GM21526 (cell line): ENCODE results near the gene SMCP.

Experiments used
- ATAC-seq: cut with Tn5 transposase; IDR thresholded peaks from one replicate; pipeline ENCODE4 v1.9.1; 2021; ENCODE audit warnings: moderate library complexity; ENCODE audit not compliant: unreplicated experiment, low FRiP score

The SMCP gene, protein sequence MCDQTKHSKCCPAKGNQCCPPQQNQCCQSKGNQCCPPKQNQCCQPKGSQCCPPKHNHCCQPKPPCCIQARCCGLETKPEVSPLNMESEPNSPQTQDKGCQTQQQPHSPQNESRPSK

DNA sequence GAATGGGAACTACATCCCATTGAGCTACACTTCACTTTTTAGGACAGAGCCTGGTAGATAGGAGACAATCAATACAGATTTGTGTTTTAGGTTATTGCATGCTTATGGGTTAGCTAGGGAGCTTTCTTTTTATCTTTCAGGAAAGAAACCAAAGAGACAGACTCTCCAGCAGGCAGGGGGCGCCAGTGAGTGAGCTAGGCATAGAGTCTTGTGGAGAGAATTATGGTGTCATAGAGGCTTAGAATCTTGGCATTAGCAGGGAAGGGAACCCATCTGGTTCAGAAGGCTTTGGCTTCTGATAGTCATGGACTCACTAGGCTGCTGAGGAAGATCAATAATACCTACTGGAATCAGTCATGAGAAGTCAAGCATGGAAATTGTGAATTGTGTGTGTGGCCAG is at the start of gene SMCP:
SMCP (plus strand) TSS at position 281 of the 400 bp plus-strand sequence. CDS start 6,101 bp downstream, outside the sequence.
- ATAC-seq: no peak

DNA sequence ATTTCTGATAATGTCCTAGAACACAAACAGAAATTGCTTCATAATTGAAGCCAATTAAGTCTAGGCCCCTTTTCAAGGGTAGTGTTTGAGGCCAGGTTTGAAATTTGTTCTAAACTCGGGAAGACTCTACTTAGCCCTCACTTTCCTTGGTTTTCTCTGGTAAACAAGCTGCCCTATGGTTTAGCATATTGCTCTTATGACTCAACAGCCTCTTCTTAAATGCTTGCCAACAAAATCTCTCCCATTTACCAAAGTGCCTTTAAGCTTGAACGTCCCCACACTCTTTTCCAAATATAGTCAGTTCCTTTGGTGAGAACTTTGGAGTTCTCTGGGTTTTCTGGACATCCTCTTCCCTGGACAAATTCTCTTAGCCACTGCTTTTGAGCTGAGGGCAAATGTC is 41.3 kb upstream of the SMCP start:
- ATAC-seq: no peak

DNA sequence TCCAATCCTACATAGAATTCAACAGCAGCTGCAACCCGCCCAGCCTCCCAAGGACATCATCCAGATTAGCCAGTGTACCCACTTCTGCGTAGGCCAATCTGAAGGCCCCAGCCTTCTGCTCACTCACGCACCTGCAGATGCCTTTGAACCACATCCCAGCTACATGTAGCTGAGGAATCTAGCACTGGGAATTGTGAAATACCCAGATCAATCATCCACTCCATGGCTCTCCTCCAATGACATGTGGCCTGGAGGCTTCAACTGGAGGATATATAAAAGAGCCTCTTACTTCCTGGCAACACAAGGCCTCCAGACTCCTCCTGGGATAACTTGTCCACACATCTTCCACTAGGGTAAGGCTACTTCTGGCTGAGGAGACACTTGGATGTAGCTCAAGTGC is 35.6 kb upstream of the SMCP start, which contains the start of gene LCE6A:
LCE6A (plus strand) TSS at position 301 of the 400 bp plus-strand sequence. CDS start 665 bp downstream, outside the sequence.
- ATAC-seq: no peak

- ATAC-seq: no peak
Measured at GRCh38 chr1:152855661-152856060, 22.5 kb upstream of the SMCP start.

DNA sequence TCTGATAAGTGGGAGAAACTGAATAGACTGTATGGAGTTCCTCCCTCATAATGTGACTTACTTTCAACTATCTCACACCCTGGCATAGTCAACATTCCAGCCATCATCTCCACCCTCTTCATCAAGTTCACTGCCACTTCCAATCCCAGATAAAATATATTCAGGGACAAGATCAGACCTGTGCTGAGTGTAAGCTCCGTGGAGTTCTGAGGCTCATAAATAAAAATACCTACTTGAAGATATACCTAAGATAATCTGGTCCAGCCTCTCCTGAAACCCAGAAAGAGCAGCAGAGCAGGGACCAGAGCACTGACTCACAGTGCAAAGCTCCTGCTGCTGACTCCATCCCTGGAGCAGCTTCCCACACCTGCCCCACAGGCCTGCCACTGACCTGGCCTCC is 20.1 kb upstream of the SMCP start:
- ATAC-seq: no peak

DNA sequence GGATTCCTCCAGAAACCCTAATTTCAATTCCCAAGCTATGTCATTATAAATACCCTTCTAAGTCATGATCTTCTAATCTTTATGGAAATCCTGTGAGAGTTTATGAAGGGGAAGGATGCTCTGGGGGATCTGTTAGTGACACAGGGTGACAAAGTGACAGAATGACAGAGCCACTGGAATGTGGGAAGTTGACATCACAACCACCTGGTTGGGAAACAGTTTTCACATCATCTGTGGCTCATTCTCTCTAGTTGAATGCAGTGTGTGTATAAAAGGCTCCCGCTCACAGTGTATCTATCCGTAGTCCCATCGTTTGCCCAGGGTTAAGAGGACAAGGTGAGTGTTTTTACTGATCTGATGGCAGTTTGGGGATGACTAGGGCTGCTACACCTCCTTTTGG is 18.4 kb upstream of the SMCP start, which contains the start of gene LCE7A:
LCE7A (plus strand) TSS at position 301 of the 400 bp plus-strand sequence. CDS start 702 bp downstream, outside the sequence.
- ATAC-seq: no peak

GRCh38 chr1:152860129-152860528 is 18.0 kb upstream of the SMCP start:
- no peak for ATAC-seq

- ATAC-seq: no peak
Measured at GRCh38 chr1:152861374-152861773, 16.7 kb upstream of the SMCP start.

DNA sequence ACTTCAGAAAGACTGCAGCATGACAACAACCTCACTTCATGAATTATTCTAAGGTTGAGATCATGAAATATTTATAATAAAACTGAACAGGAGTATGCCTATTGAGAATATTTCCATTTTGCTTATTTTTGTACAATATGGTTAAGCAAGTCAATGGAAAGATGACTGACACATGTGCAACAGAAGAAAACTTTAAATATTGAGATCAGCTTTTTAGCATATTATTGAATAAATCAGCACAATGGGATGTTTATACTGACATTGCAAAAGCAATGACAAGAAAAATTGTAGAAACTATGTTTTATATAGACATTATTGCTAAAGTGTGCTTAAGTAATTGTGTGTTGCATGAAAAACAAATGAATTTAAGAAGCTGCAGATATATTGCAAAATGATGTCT is 13.7 kb upstream of the SMCP start:
- ATAC-seq: no peak

- ATAC-seq: no peak
Measured at GRCh38 chr1:152866321-152866720, 11.8 kb upstream of the SMCP start.

- ATAC-seq: peak; percentile 63
Measured at GRCh38 chr1:152869808-152870419, 8.2 kb upstream of the SMCP start.

- ATAC-seq: no peak
Measured at GRCh38 chr1:152870831-152871730, 7.0 kb upstream of the SMCP start.

DNA sequence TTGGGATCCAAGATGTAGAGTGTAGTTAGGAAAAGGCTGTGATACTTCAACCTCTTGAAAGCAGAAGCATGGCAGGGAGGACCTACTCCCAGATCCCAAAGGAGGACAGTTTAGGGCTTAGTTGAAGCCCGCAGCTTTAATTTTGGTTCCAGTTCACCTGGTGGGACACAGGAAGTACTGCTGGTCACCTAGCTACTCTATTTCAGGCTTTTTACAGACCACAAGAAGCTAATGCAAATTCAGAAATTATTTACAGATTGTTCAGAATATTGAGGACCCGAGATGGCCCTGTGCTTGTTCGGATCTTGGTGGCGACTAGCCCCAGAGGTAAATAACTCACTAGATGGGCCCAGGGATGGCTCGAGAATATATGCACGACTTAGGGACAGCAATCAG is 6.4 kb upstream of the SMCP start:
- no peak for ATAC-seq

DNA sequence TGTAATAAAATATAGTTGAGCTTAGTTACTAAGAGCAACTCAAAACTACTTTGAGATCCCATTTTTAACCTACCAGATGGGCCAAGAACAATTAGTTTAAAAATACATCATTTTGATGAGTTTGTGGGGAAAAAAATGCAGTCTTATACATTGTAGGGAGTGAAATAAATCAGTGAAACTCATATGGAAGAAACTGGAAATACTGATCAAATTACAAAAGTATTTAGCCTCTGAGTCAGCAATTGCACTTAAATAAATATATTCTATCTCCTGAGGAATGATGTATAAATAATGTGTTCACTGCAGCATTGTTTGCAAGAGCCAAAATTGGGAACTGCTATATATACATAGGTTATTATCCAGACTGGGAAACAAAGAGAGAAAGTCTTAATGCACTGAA is 4.6 kb upstream of the SMCP start:
- no peak for ATAC-seq

- ATAC-seq: no peak
Measured at GRCh38 chr1:152876827-152877226, 1.3 kb upstream of the SMCP start.

DNA sequence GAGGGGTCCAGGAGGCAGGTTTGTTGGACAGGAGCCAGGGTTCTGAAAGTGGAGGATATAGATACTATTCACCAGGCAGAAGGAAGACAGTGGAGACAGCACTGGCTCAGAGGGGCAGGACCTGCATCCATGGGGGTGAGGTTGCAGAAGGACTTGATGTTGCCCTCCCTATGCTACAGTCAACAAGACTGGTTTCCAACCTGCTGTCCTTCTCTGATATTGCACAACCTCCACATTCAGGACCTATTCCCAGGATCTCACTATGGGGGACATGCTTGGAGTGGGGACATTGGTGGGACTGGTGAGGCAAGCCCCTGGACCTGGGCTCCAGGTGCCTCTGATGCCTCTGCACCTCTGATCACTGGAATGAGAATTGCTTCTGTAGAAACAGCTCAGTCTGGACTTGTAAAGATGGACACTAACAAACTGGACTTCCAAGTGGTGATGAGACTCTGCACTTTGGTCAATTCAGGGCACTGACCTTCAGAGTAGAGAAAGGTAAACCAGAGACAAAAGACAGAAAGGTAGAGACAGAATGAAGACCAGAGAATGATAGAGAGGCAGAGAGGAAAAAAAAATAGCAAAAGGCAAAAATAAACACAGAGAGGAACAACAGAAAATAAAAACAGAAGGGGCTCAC is 1.6 kb downstream of the SMCP start:
- ATAC-seq: no peak

DNA sequence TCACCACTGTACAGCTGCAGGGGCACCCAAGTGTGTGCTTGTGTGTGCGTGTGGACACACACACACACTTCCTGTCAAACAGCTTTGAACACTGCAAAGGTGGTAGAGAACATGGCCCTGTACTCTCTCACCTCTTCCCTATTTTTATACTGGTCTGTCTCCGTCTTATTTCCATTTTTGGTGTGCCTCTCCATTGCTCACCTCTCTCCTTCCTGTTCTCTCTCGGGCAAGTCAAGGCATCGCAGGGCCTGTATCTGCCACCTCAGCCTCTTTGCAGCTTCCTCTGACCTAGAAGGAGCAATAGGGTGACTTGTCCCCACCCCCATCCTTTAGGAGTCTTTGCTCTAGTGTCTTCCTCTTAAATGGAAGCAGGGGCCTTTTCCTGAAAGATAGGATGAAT is 2.2 kb downstream of the SMCP start:
- no peak for ATAC-seq

- ATAC-seq: peak; percentile 57
Measured at GRCh38 chr1:152880907-152881306, 2.8 kb downstream of the SMCP start.

GRCh38 chr1:152884085-152884484 is 6.0 kb downstream of the SMCP start:
- ATAC-seq: no peak

DNA sequence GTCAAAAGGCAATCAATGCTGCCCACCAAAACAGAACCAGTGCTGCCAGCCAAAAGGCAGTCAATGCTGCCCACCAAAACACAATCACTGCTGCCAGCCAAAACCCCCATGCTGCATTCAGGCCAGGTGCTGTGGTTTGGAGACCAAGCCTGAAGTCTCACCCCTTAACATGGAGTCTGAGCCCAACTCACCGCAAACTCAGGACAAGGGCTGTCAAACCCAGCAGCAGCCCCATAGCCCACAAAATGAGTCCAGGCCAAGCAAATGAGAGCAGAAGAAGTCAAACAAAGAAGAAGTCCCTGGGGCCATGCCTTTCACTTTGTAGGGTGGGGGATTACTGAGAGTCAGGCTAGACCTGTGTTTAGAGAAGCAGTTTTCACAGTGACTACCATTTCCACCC is 6.4 kb downstream of the SMCP start:
- no peak for ATAC-seq
